ENCODE data around the gene SCARF2. TPM values are rescaled to one million over a fixed set of nuclear protein-coding genes. Genes with fewer than 3 reads are reported as not detected.
"Not testable (repeated sequence)": the region's sequence is repeated elsewhere in the genome, so short reads cannot be mapped to it uniquely, and the experiment has no call there.

The SCARF2 gene
- polyA plus RNA-seq, 1 donor from 2014 or later: 5.0 TPM

DNA sequence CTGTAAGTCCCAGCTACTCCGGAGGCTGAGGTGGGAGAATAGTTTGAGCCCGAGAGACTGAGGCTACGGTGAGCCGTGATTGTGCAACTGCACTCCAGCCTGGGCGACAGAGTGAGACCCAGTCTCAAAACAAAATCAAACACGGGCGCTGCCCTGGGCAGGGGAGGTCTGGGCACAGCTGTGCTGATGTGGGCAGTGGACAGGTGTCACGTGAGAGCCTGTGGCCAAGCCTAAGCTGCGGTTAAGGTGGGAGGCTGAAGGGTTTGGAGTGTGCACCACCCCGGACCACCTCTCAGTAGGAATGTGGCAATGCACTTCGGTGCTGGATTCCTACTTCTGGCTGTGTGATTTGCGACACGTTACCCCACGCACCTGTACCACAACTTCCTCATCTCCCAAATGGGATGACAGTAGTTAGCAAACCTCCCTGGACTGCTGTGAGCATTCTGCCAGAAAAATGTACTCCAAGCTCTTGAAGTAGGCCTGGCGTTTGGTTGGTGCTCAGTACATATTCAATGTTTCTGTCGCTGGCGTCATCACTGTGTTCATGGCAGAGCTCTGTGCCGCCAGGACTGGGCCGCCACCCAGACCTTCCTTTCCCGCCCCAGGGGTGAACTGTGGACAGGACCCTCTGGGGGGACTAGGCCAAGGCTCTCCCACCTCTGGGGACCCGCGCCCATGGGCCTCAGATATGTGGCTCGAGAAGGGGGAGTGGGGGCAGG, 44.5 kb downstream of the SCARF2 start:
- H3K9ac ChIP-seq (ENCODE audit: low read length): peak overlapping the region; percentile 99
- peak overlapping the region; percentile 100 for H3K4me3 ChIP-seq (ENCODE audit: low read length)
- TF ChIP-seq EP300 (conservative IDR thresholded peaks at IDR 0.05; ENCODE audit: poor library complexity, severe bottlenecking) (no peak), MXI1 (conservative IDR thresholded peaks at IDR 0.05; ENCODE audit: poor library complexity, severe bottlenecking) (no peak), CTCF (IDR thresholded peaks at IDR 0.05; ENCODE audit: poor library complexity, severe bottlenecking) (no peak), TAF1 (IDR thresholded peaks at IDR 0.05; ENCODE audit: low read depth) (no peak), SMC3 (conservative IDR thresholded peaks at IDR 0.05; ENCODE audit: poor library complexity) (no peak), EZH2 (IDR thresholded peaks at IDR 0.05; ENCODE audit: borderline replicate concordance, insufficient read depth, low read length, poor library complexity, severe bottlenecking) (no peak), POLR2AphosphoS5 (IDR thresholded peaks at IDR 0.05) (no peak), RAD21 (conservative IDR thresholded peaks at IDR 0.05) (no peak)
- TF ChIP-seq, protein P1, sequence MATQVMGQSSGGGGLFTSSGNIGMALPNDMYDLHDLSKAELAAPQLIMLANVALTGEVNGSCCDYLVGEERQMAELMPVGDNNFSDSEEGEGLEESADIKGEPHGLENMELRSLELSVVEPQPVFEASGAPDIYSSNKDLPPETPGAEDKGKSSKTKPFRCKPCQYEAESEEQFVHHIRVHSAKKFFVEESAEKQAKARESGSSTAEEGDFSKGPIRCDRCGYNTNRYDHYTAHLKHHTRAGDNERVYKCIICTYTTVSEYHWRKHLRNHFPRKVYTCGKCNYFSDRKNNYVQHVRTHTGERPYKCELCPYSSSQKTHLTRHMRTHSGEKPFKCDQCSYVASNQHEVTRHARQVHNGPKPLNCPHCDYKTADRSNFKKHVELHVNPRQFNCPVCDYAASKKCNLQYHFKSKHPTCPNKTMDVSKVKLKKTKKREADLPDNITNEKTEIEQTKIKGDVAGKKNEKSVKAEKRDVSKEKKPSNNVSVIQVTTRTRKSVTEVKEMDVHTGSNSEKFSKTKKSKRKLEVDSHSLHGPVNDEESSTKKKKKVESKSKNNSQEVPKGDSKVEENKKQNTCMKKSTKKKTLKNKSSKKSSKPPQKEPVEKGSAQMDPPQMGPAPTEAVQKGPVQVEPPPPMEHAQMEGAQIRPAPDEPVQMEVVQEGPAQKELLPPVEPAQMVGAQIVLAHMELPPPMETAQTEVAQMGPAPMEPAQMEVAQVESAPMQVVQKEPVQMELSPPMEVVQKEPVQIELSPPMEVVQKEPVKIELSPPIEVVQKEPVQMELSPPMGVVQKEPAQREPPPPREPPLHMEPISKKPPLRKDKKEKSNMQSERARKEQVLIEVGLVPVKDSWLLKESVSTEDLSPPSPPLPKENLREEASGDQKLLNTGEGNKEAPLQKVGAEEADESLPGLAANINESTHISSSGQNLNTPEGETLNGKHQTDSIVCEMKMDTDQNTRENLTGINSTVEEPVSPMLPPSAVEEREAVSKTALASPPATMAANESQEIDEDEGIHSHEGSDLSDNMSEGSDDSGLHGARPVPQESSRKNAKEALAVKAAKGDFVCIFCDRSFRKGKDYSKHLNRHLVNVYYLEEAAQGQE (IDR thresholded peaks at IDR 0.05; ENCODE audit: borderline replicate concordance): no peak
- H3F3A ChIP-seq (ENCODE audit: insufficient read depth, low read length, poor library complexity, severe bottlenecking): peaks cover 3% of the 10 kb centered on the region
- H4K20me1 ChIP-seq (ENCODE audit: insufficient read depth): no peaks in the 10 kb centered on the region
- no peak overlapping the region for H3K4me2 ChIP-seq (ENCODE audit: low read length)
- no peaks in the 10 kb centered on the region for H3K27me3 ChIP-seq (ENCODE audit: insufficient read depth, low read depth, low read length)
- H2AFZ ChIP-seq (ENCODE audit: low read depth, low read length): peak overlapping the region; percentile 93
- H3K27ac ChIP-seq (ENCODE audit: low read length): peak overlapping the region; percentile 92
- H3K9me3 ChIP-seq (ENCODE audit: low read length): no peaks in the 10 kb centered on the region
- no peaks in the 10 kb centered on the region for H3K36me3 ChIP-seq (ENCODE audit: insufficient read depth, low read length)
- H3K9me2 ChIP-seq (ENCODE audit: insufficient read depth, low read length): no peaks in the 10 kb centered on the region
- peaks cover 22% of the 10 kb centered on the region for H3K79me2 ChIP-seq (replicated peaks; ENCODE audit: insufficient read depth, low read length)

DNA sequence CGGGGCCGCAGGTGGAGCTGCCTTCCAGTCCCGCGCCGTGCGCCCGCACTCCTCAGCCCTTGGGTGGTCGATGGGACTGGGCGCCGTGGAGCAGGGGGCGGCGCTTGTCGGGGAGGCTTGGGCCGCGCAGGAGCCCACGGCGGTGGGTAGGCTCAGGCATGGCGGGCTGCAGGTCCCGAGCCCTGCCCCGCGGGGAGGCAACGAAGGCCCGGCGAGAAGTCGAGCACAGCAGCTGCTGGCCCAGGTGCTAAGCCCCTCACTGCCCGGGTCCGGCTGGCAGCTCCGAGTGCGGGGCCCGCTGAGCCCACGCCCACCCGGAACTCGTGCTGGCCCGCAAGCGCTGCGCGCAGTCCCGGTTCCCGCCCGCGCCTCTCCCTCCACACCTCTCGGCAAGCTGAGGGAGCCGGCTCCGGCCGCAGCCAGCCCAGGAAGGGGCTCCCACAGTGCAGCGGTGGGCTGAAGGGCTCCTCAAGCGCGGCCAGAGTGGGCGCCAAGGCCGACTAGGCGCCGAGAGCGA, 45.2 kb downstream of the SCARF2 start:
- H3K4me2 ChIP-seq (ENCODE audit: low read length); H3K4me3 ChIP-seq (ENCODE audit: low read length); H3K36me3 ChIP-seq (ENCODE audit: insufficient read depth, low read length); H4K20me1 ChIP-seq (ENCODE audit: insufficient read depth); H3K9ac ChIP-seq (ENCODE audit: low read length); H3K27me3 ChIP-seq (ENCODE audit: insufficient read depth, low read depth, low read length); H3K9me2 ChIP-seq (ENCODE audit: insufficient read depth, low read length); H3K27ac ChIP-seq (ENCODE audit: low read length); H3K9me3 ChIP-seq (ENCODE audit: low read length); H3F3A ChIP-seq (ENCODE audit: insufficient read depth, low read length, poor library complexity, severe bottlenecking); H2AFZ ChIP-seq (ENCODE audit: low read depth, low read length): not testable (repeated sequence)
- peaks cover 16% of the 10 kb centered on the region for H3K79me2 ChIP-seq (replicated peaks; ENCODE audit: insufficient read depth, low read length)

All from neural cell (in vitro differentiated cells).